Kidney (tissue), 14 donors: ENCODE measurements around the gene NOL6. TPM values are rescaled to one million over a fixed set of nuclear protein-coding genes. Genes with fewer than 3 reads are reported as not detected.

Source experiments
- DNase-seq, 5 donors: peaks; one replicate each; pipeline ENCODE4 v3.0.0-alpha.2; 2013 to 2020
- FAIRE-seq: peaks from 2 replicates; lab custom pipeline; 2012; peaks lifted over from hg19 to GRCh38; lab: Jason Lieb, UNC
- H3K27ac ChIP-seq, 2 donors: one replicate each; pipeline ENCODE4 v1.7.0; 2013; ENCODE audit warnings: low read depth in 2 of 2, low read length in 2 of 2, inconsistent platforms in 1 of 2
- H3K27me3 ChIP-seq: one replicate; pipeline ENCODE4 v1.7.1; 2013; ENCODE audit warnings: low read length, inconsistent platforms; ENCODE audit not compliant: control insufficient read depth, insufficient read depth
- H3K36me3 ChIP-seq, 3 donors: one replicate each; pipeline versions ENCODE4 v1.7.0 to v1.7.1; 2013; ENCODE audit warnings: low read length in 3 of 3, control low read depth in 1 of 3, inconsistent platforms in 1 of 3; ENCODE audit not compliant: insufficient read depth in 3 of 3, control insufficient read depth in 2 of 3
- H3K4me1 ChIP-seq, 3 donors: one replicate each; pipeline versions ENCODE4 v1.7.0 to v1.7.1; 2013; ENCODE audit warnings: low read length in 3 of 3, inconsistent platforms in 1 of 3, low read depth in 1 of 3; ENCODE audit not compliant: control insufficient read depth in 2 of 3, insufficient read depth in 2 of 3
- H3K4me3 ChIP-seq, 3 donors: one replicate each; pipeline versions ENCODE4 v1.7.0 to v1.8.1; 2013; ENCODE audit warnings: low read length in 3 of 3, control low read depth in 1 of 3, inconsistent platforms in 1 of 3
- H3K9ac ChIP-seq, 3 donors: one replicate each; pipeline versions ENCODE4 v1.7.0 to v1.7.1; 2013; ENCODE audit warnings: low read length in 3 of 3, control low read depth in 1 of 3, inconsistent platforms in 1 of 3
- H3K9me3 ChIP-seq, 3 donors: one replicate each; pipeline versions ENCODE4 v1.7.0 to v1.7.1; 2013; ENCODE audit warnings: low read length in 3 of 3, control low read depth in 1 of 3, inconsistent platforms in 1 of 3; ENCODE audit not compliant: control insufficient read depth in 2 of 3, insufficient read depth in 1 of 3
- CTCF ChIP-seq: IDR thresholded peaks from 3 replicates; pipeline ENCODE4 v1.5.1; 2012; ENCODE audit warnings: mild to moderate bottlenecking, moderate library complexity, borderline replicate concordance; ENCODE audit not compliant: insufficient read depth; ENCODE audit errors: extremely low read depth
- intact Hi-C: fragments of 100-400 bp; cut with DNase I; formaldehyde crosslinking; loops from one replicate; pipeline ENCODE4 v1.11.1; 2022
- polyA plus RNA-seq: library from polyadenylated mRNA; stranded (reverse); fragments of 350-450 nt; fragmentation: Illumina TruSeq; extraction: RNeasy Lipid Tissue Mini Kit (QIAGEN cat#74804); gene quantifications from one replicate; pipeline ENCODE4 v1.2.3, GENCODE V29; 2014; ENCODE audit warnings: low read depth, low replicate concordance; ENCODE audit not compliant: insufficient read depth
- total RNA-seq: library from RNA; stranded (reverse); fragmentation: NEBNext Ultra II Directional; extraction: Animal tissue kit (Norgen Biotek cat#: 25700); gene quantifications from one replicate; pipeline ENCODE4 v1.2.1, GENCODE V29; 2021
- donor health status: control.
- donor health status: control.
- donor health status: control.
- donor health status: control.
- donor health status: control.
- donor health status: DM: yes; HTN: yes; CAD: no.
- donor health status: Normal renal cell carcinoma (clear cell type).

The NOL6 gene
- total and polyA plus RNA-seq, 2 donors from 2014 or later: 10.8 to 32.8 TPM

DNA sequence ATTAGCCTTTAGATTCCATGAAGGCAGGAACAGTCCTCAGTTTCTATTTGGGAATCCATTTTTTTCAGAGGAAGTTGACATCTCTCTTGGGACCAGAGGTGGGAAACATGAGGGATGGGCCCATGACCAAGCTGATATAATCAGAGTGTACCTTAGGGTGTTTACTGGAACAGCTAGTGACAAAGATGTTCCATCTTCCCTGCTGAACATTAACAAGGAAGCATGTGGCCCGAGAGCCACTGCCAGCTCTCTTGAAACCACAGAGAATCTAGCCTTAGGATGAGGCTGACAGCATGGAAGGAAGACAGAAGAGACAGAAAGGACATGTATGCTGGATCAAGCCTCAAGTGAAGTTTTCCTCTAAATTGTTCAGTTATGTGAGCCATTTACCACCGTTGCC, 42.3 kb downstream of the NOL6 start:
- no peak overlapping the region for H3K4me3 ChIP-seq
- H3K27me3 ChIP-seq: no peaks in the 10 kb centered on the region
- no peaks in the 10 kb centered on the region for H3K9me3 ChIP-seq
- DNase-seq: no peak
- H3K9ac ChIP-seq: no peak overlapping the region
- intact Hi-C loops: no loop called here
- TF ChIP-seq CTCF: no peak
- peaks cover 0 to 9% (median 6%) of the 10 kb centered on the region in 3 donors for H3K4me1 ChIP-seq
- H3K36me3 ChIP-seq: no peaks in the 10 kb centered on the region
- no peak overlapping the region for H3K27ac ChIP-seq
- FAIRE-seq: no peak

GRCh38 chr9:33430942-33431341, 42.8 kb downstream of the NOL6 start:
- no peak for FAIRE-seq
- H3K4me1 ChIP-seq: peaks cover 0 to 9% (median 6%) of the 10 kb centered on the region in 3 donors
- no peak for TF ChIP-seq CTCF
- no peaks in the 10 kb centered on the region for H3K36me3 ChIP-seq
- H3K9me3 ChIP-seq: no peaks in the 10 kb centered on the region
- DNase-seq: no peak
- no peak overlapping the region for H3K9ac ChIP-seq
- no peak overlapping the region for H3K4me3 ChIP-seq
- H3K27ac ChIP-seq: no peak overlapping the region
- intact Hi-C loops: no loop called here
- H3K27me3 ChIP-seq: no peaks in the 10 kb centered on the region

- Histone ChIP-seq H3K4me3 (no peak overlapping the region), H3K27me3 (no peaks in the 10 kb centered on the region), H3K9ac (no peak overlapping the region), H3K36me3 (no peaks in the 10 kb centered on the region), H3K27ac (no peak overlapping the region), H3K9me3 (no peaks in the 10 kb centered on the region), H3K4me1 (peaks cover 0 to 9% (median 3%) of the 10 kb centered on the region in 3 donors)
- intact Hi-C loops: no loop called here
- FAIRE-seq (no peak), DNase-seq (no peak)
- no peak for TF ChIP-seq CTCF
These were observed 44.3 kb downstream of the NOL6 start for GRCh38 chr9:33429256-33429985.
